Measurements from ENCODE around the gene PCDHGB2.
"Not testable (repeated sequence)": the region's sequence is repeated elsewhere in the genome, so short reads cannot be mapped to it uniquely, and the experiment has no call there.

The PCDHGB2 gene

DNA sequence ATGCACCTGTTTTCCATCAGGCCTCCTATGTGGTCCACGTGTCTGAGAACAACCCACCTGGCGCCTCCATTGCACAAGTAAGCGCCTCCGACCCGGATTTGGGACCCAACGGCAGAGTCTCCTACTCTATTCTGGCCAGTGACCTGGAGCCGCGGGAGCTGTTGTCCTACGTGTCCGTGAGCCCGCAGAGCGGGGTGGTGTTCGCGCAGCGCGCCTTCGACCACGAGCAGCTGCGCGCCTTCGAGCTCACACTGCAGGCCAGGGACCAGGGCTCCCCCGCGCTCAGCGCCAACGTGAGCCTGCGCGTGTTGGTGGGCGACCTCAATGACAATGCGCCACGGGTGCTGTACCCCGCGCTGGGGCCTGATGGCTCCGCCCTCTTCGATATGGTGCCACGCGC is 8.2 kb upstream of the PCDHGB2 start:
- DNase-seq, result no peak

DNA sequence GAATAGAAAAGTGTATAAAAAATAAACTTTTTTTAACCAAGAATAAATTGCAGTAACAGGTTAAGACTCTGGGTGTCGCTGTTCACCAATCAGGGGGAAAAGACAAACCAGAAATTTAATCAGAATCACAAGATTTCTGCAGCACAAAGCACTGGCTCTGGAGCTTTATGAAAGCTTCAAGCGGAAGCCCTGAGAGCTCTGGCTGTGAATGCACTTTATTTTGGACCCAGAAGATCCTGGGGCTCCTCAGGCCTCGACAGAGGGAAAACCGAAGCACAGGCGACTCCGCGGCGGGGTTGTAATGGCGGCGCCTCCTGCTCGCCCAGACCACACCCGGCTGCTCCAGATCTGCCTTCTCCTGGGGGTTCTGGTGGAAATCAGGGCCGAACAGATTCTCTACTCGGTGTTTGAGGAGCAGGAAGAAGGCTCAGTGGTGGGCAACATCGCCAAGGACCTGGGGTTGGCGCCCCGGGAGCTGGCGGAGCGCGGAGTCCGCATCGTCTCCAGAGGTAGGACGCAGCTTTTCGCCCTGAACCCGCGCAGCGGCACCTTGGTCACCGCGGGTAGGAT is 4.8 kb upstream of the PCDHGB2 start, which contains the start of gene PCDHGA4:
Gene PCDHGA4 (plus strand): TSS at position 122 of the 570 bp plus-strand sequence. CDS start 87 bp downstream, at position 209.
- no peak for DNase-seq

DNA sequence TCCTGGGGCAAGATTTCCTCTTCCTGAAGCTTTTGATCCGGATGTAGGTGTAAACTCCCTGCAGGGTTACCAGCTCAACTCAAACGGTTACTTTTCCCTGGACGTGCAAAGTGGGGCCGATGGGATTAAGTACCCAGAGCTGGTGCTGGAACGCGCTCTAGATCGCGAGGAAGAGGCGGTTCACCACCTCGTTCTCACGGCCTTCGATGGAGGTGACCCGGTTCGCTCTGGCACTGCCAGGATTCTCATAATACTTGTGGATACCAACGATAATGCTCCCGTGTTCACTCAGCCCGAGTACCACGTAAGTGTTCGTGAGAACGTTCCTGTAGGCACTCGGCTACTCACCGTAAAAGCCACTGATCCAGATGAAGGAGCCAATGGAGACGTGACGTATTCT is 4.2 kb upstream of the PCDHGB2 start:
- no peak for DNase-seq

DNA sequence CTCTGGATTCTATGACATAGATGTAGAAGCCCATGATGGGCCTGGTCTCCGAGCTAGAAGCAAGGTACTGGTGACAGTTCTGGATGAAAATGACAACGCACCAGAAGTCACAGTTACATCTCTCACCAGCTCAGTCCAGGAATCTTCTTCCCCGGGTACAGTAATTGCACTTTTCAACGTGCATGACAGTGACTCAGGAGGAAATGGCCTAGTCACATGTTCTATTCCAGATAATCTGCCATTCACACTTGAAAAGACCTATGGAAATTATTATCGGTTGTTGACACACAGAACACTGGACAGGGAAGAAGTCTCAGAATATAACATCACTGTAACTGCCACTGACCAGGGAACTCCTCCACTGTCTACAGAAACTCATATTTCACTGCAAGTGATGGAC is 3.7 kb upstream of the PCDHGB2 start:
- no peak for DNase-seq

DNA sequence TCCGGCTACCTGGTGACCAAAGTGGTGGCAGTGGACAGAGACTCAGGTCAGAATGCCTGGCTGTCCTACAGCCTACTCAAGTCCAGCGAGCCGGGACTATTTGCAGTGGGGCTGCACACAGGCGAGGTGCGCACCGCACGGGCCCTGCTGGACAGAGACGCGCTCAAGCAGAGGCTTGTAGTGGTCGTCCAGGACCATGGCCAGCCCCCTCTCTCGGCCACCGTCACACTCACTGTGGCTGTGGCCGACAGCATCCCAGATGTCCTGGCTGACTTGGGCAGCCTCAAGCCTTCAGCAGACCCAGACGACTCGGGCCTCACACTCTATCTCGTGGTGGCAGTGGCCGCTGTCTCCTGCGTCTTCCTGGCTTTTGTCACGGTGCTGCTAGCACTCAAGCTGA is 2.8 kb upstream of the PCDHGB2 start:
- DNase-seq, result no peak

DNA sequence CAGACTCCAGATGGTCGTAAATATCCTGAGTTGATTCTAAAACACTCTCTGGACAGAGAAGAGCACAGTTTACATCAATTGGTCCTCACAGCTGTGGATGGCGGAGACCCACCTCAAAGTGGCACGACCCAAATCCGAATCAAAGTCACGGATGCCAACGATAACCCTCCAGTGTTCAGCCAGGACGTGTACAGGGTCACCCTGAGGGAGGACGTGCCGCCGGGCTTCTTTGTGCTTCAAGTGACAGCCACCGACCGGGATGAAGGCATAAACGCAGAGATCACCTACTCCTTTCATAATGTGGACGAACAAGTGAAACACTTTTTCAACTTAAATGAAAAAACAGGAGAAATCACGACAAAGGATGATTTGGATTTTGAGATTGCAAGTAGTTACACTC is 891 bp downstream of the PCDHGB2 start:
- no peak for DNase-seq

DNA sequence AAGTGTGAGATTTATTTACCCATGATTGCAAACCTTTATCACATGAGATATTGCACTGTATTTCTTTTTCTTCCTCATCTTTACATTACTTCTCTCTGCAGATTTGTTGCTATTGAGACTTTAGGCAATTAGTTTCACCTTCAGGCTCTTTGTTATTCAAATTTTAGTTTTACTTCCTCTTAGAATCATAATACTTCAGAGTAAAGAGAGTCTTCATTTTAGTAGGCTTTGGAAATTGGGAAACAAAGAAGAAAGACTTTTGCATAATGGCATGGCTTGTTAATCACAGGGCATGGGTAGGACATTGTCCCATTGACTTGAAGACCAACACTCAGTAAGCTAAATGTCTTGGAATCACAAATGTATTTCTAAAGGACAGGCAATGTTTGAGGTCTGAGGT is 2.9 kb downstream of the PCDHGB2 start:
- no peak for DNase-seq

DNA sequence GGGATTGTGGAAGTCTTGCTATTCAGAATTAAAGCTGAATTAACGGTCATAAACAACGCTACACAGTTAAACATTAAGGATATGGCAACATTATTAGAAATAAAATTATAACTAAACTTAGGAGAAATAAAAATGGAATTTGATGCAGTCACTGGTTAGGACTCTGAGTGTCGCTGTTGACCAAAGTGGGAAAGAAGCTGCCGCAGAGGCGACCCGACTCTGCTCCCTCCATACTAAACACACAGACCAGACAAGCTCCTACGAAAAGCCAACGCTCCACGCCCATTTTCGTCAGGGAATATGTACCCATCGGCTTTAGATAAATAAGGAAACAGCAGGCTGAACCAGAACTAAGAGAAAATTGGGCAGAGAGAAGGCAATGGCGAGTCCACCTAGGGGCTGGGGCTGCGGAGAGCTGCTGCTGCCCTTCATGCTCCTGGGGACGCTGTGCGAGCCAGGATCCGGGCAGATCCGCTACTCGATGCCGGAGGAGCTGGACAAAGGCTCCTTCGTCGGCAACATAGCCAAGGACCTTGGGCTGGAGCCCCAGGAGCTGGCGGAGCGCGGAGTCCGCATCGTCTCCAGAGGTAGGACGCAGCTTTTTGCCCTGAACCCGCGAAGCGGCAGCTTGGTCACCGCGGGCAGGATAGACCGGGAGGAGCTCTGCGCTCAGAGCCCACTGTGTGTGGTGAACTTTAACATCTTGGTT is 4.3 kb downstream of the PCDHGB2 start, which contains the start of gene PCDHGA5:
Gene PCDHGA5 (plus strand): TSS at position 211 of the 709 bp plus-strand sequence. CDS start 169 bp downstream, at position 380.
- no peak for DNase-seq

DNA sequence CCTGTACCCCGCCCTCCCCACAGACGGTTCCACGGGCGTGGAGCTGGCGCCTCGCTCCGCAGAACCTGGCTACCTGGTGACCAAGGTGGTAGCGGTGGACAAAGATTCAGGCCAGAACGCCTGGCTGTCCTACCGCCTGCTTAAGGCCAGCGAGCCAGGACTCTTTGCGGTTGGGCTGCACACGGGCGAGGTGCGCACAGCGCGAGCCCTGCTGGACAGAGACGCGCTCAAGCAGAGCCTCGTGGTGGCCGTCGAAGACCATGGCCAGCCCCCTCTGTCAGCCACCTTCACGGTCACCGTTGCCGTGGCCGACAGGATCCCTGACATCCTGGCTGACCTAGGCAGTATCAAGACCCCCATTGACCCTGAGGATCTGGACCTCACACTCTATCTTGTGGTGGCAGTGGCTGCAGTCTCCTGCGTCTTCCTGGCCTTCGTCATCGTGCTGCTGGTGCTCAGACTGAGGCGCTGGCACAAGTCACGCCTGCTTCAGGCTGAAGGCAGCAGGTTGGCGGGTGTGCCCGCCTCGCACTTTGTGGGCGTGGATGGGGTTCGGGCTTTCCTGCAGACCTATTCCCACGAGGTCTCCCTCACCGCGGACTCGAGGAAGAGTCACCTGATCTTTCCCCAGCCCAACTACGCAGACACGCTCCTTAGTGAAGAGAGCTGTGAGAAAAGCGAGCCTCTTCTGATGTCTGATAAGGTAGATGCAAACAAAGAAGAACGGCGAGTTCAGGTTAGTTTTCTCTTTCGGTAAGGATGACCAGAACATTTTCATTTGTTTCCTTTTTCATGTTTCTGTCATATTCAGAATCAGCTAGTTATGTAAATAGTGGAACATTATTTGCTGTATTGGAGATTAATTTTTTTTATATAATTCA is 6.5 kb downstream of the PCDHGB2 start:
- DNase-seq, result no peak

DNA sequence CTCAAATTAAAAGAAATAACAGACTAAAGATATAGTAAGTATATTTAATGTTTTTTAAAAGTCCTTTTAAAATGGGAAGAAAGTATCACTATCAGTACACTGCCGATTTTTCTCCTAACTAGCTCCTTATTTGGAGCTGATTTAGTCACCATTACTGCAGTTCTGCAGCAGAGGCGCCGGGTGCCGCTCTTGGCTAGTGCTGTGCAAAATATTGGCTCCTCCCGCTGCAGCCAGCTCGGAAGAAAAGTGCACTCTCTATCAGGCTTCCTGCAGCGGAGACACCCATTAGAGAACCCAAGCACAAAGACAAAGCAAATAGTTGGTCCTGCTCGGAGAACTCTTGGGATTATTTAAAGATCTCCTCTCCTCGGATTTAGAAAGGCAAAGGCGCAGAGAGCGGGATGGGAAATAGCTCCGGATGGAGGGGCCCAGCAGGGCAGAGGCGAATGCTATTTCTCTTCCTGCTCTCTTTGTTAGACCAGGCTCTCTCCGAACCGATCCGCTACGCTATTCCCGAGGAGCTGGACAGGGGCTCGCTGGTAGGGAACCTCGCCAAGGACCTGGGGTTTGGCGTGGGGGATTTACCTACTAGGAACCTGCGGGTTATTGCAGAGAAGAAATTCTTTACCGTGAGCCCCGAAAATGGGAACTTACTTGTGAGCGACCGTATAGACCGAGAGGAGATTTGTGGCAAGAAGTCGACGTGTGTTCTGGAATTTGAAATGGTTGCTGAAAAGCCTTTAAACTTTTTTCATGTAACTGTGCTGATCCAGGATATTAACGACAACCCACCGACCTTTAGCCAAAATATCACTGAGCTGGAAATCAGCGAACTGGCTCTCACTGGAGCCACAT is 10.4 kb downstream of the PCDHGB2 start, which contains the start of gene PCDHGB3:
Gene PCDHGB3 (plus strand): TSS at position 249 of the 855 bp plus-strand sequence. CDS start 153 bp downstream, at position 402.
- no peak for DNase-seq

DNA sequence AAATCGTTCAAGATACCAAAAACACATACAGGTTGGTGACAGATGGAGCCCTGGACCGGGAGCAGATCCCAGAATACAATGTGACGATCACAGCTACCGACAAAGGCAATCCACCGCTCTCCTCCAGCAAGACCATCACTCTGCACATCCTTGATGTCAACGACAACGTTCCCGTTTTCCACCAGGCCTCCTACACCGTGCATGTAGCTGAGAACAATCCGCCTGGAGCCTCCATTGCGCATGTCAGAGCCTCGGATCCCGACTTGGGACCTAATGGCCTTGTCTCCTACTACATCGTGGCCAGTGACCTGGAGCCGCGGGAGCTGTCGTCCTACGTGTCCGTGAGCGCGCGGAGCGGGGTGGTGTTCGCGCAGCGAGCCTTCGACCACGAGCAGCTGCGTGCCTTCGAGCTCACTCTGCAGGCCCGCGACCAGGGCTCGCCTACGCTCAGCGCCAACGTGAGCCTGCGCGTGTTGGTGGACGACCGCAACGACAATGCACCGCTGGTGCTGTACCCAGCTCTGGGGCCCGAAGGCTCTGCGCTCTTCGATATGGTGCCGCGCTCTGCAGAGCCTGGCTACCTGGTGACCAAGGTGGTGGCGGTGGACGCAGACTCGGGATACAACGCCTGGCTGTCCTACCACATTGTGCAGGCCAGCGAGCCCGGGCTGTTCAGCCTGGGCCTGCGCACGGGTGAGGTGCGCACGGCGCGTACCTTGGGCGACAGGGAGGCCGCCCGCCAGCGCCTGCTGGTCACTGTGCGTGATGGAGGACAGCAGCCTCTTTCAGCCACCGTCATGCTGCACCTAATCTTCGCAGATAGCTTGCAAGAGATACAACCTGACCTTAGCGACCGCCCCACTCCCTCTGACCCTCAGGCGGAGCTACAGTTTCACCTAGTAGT is 12.0 kb downstream of the PCDHGB2 start:
- DNase-seq, result no peak

DNA sequence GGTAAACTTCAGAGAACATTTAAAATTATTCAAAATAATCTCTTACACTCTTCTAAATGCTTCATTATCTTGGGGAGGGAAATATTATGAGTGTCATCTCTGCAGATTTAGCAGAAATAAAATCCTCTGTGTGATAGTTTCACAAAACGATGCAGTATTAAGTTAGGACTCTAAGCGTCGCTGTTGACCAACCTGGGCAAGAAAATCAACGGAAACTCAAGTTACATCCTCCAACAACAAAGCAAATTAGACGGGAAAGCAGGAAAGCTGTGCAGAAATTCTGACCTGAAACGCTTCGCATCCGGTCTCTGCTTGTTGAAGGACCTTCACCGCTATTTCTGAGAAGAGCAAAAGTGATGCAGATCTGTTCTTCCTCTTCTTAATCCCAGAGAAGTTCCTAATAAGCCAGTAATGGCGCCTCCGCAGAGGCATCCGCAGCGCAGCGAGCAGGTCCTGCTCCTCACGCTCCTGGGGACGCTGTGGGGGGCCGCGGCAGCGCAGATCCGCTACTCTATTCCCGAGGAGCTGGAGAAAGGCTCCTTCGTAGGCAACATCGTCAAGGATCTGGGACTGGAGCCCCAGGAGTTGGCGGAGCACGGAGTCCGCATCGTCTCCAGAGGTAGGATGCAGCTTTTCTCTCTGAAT is 14.0 kb downstream of the PCDHGB2 start, which contains the start of gene PCDHGA6:
Gene PCDHGA6 (plus strand): TSS at position 219 of the 645 bp plus-strand sequence. CDS start 193 bp downstream, at position 412.
- no peak for DNase-seq

DNA sequence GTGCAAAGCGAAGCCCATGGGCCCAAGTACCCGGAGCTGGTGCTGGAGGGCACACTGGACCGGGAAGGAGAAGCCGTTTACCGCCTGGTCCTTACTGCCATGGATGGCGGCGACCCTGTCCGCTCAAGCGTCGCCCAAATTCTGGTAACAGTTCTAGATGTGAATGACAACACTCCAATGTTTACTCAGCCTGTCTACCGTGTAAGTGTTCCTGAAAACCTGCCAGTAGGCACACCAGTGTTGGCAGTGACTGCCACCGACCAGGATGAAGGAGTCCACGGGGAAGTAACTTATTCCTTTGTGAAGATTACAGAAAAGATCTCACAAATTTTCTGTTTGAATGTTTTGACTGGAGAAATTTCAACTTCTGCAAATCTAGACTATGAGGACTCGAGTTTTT is 14.8 kb downstream of the PCDHGB2 start:
- no peak for DNase-seq

DNA sequence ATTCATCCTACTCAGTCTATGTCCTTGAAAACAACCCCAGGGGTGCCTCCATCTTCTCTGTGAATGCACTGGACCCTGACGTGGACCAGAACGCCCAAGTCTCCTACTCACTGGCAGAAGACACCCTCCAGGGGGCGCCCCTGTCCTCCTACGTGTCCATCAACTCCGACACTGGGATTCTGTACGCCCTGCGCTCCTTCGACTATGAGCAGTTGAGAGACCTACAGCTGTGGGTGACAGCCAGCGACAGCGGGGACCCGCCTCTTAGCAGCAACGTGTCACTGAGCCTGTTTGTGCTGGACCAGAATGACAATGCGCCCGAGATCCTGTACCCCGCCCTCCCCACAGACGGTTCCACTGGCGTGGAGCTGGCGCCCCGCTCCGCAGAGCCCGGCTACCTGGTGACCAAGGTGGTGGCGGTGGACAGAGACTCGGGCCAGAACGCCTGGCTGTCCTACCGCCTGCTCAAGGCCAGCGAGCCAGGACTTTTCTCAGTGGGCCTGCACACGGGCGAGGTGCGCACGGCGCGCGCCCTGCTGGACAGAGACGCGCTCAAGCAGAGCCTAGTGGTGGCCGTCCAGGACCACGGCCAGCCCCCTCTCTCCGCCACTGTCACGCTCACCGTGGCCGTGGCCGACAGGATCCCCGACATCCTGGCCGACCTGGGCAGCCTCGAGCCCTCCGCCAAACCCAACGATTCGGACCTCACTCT is 15.8 kb downstream of the PCDHGB2 start:
- not testable (repeated sequence) for DNase-seq

DNA sequence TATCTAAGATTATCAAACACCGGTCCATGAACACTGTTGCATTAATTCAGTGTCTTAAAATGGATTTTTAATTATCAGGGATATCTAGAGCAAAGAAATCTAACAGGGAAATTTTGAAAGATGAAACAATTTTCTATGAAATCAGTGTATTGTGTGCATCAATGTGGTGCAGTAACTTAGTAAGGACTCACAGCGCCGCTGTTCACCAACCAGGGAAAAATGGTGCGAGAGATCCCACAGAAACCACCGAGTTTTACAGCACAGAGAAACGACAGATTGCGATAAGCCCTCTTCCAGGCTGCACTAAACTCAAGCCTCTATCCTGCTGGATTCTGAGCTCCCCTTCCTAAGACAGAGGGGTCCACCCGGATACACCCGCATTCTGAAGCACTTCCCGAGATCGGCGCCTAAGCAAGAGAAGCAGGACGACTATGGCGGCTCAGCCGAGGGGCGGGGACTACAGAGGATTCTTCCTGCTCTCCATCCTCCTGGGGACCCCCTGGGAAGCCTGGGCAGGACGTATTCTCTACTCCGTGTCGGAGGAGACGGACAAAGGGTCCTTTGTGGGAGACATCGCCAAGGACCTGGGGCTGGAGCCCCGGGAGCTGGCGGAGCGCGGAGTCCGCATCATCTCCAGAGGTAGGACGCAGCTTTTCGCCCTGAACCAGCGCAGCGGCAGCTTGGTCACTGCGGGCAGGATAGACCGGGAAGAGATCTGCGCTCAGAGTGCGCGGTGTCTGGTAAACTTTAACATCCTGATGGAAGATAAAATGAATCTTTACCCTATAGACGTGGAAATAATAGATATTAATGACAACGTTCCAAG is 22.9 kb downstream of the PCDHGB2 start, which contains the start of gene PCDHGA7:
Gene PCDHGA7 (plus strand): TSS at position 274 of the 826 bp plus-strand sequence. CDS start 158 bp downstream, at position 432.
- no peak for DNase-seq

DNA sequence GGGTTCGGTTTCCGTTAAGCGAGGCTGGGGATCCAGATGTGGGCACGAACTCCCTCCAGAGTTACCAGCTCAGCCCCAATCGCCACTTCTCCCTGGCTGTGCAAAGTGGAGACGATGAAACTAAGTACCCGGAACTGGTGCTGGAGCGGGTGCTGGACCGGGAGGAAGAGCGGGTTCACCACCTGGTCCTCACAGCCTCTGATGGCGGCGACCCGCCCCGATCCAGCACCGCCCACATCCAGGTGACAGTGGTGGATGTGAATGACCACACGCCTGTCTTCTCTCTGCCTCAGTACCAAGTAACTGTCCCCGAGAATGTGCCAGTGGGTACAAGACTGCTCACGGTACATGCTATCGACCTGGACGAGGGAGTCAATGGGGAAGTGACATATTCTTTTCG is 23.6 kb downstream of the PCDHGB2 start:
- DNase-seq, result no peak

DNA sequence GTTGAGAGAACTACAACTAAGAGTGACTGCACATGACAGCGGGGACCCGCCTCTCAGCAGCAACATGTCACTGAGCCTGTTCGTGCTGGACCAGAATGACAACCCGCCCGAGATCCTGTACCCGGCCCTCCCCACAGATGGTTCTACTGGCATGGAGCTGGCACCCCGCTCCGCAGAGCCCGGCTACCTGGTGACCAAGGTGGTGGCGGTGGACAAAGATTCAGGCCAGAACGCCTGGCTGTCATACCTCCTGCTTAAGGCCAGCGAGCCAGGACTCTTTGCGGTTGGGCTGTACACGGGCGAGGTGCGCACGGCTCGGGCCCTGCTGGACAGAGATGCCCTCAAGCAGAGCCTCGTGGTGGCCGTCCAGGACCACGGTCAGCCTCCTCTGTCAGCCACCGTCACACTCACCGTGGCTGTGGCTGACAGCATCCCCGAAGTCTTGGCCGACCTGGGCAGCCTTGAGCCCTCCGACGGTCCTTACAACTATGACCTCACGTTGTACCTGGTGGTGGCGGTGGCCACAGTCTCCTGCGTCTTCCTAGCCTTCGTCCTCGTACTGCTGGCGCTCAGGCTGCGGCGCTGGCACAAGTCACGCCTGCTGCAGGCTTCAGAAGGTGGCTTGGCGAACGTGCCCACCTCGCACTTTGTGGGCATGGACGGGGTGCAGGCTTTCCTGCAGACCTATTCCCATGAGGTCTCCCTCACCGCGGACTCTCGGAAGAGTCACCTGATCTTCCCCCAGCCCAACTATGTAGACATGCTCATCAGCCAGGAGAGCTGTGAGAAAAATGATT is 24.9 kb downstream of the PCDHGB2 start:
- no peak for DNase-seq

All from amniotic stem cell (primary cell).